Neural cell (in vitro differentiated cells): ENCODE data around the gene BAIAP2L1. TPM values are rescaled to one million over a fixed set of nuclear protein-coding genes. Genes with fewer than 3 reads are reported as not detected.
"Not testable (repeated sequence)": the region's sequence is repeated elsewhere in the genome, so short reads cannot be mapped to it uniquely, and the experiment has no call there.

ENCODE experiments used
- H2AFZ ChIP-seq: fragments of 200-600, 300-800 bp; sonication (generic), shearing (Covaris generic); 2 replicates; pipeline ENCODE4 v1.6.0; 2014; ENCODE audit warnings: low read depth, mild to moderate bottlenecking, antibody characterized with exemption, low read length, moderate library complexity
- H3F3A ChIP-seq: fragments of 200-600 bp; shearing (Covaris generic); 2 replicates; pipeline ENCODE4 v1.6.1; 2016; ENCODE audit warnings: mild to moderate bottlenecking, moderate library complexity, mixed read lengths, antibody characterized with exemption, low read length; ENCODE audit not compliant: insufficient read depth, poor library complexity, severe bottlenecking
- H3K27ac ChIP-seq: fragments of 200-600, 300-800 bp; sonication (generic), shearing (Covaris generic); 2 replicates; pipeline ENCODE4 v1.5.1; 2014; ENCODE audit warnings: mild to moderate bottlenecking, low read length, moderate library complexity
- H3K27me3 ChIP-seq: fragments of 300-800, 200-600 bp; sonication (generic), shearing (Covaris generic); 2 replicates; pipeline ENCODE4 v1.6.0; 2014; ENCODE audit warnings: mild to moderate bottlenecking, low read depth, low read length, moderate library complexity; ENCODE audit not compliant: insufficient read depth
- H3K36me3 ChIP-seq: fragments of 300-800, 200-600 bp; sonication (generic), shearing (Covaris generic); 2 replicates; pipeline ENCODE4 v1.5.1; 2014; ENCODE audit warnings: mild to moderate bottlenecking, antibody characterized with exemption, low read length, moderate library complexity; ENCODE audit not compliant: insufficient read depth
- H3K4me2 ChIP-seq: fragments of 300-800, 200-600 bp; sonication (generic), shearing (Covaris generic); 2 replicates; pipeline ENCODE4 v1.6.0; 2014; ENCODE audit warnings: mild to moderate bottlenecking, low read length
- H3K4me3 ChIP-seq: fragments of 300-800, 200-600 bp; sonication (generic), shearing (Covaris generic); 2 replicates; pipeline ENCODE4 v1.5.1; 2014; ENCODE audit warnings: mild to moderate bottlenecking, low read length, moderate library complexity
- H3K79me2 ChIP-seq: fragments of 200-600 bp; shearing (Covaris generic); replicated peaks from 2 replicates; pipeline ENCODE4 v1.6.0; 2014; ENCODE audit warnings: mild to moderate bottlenecking, low read length, moderate library complexity; ENCODE audit not compliant: insufficient read depth
- H3K9ac ChIP-seq: fragments of 300-800, 200-600 bp; sonication (generic), shearing (Covaris generic); 2 replicates; pipeline ENCODE4 v1.6.1; 2016; ENCODE audit warnings: mild to moderate bottlenecking, low read length, mixed read lengths
- H3K9me2 ChIP-seq: fragments of 200-600 bp; shearing (Covaris generic); 2 replicates; pipeline ENCODE4 v1.6.1; 2016; ENCODE audit warnings: mild to moderate bottlenecking, low read length, mixed read lengths; ENCODE audit not compliant: insufficient read depth
- H3K9me3 ChIP-seq: fragments of 200-600, 300-800 bp; sonication (generic), shearing (Covaris generic); 2 replicates; pipeline ENCODE4 v1.6.1; 2016; ENCODE audit warnings: mild to moderate bottlenecking, mixed run types, low read length, moderate library complexity, mixed read lengths
- H4K20me1 ChIP-seq: fragments of 200-600 bp; shearing (Covaris generic); 2 replicates; pipeline ENCODE4 v1.6.1; 2016; ENCODE audit warnings: mild to moderate bottlenecking, mixed run types; ENCODE audit not compliant: insufficient read depth
- EP300 ChIP-seq: fragments of 450-650 bp; conservative IDR thresholded peaks from 2 replicates; pipeline ENCODE4 v1.6.1; 2014; ENCODE audit warnings: antibody characterized with exemption, mild to moderate bottlenecking, moderate library complexity; ENCODE audit not compliant: poor library complexity, severe bottlenecking
- EZH2 ChIP-seq: fragments of 200-600, 300-800 bp; shearing (Covaris generic), sonication (generic); IDR thresholded peaks from 2 replicates; pipeline ENCODE4 v1.6.1; 2014; ENCODE audit warnings: antibody characterized with exemption, low read length, borderline replicate concordance, mild to moderate bottlenecking; ENCODE audit not compliant: insufficient read depth, poor library complexity, severe bottlenecking
- MXI1 ChIP-seq: fragments of 450-650 bp; conservative IDR thresholded peaks from 2 replicates; pipeline ENCODE4 v1.6.1; 2014; ENCODE audit warnings: antibody characterized with exemption, mild to moderate bottlenecking; ENCODE audit not compliant: poor library complexity, severe bottlenecking
- POLR2AphosphoS5 ChIP-seq: IDR thresholded peaks from 2 replicates; pipeline ENCODE4 v1.6.1; 2012
- RAD21 ChIP-seq: fragments of 450-650 bp; conservative IDR thresholded peaks from 2 replicates; pipeline ENCODE4 v1.6.1; 2014; ENCODE audit warnings: antibody characterized with exemption, mild to moderate bottlenecking, moderate library complexity
- SMC3 ChIP-seq: fragments of 450-650 bp; conservative IDR thresholded peaks from 2 replicates; pipeline ENCODE4 v1.6.1; 2014; ENCODE audit warnings: antibody characterized with exemption, mild to moderate bottlenecking, moderate library complexity; ENCODE audit not compliant: poor library complexity
- TAF1 ChIP-seq: IDR thresholded peaks from 2 replicates; pipeline ENCODE4 v1.6.1; 2012; ENCODE audit warnings: low read depth
- polyA plus RNA-seq: library from polyadenylated mRNA; depleted of rRNA; stranded (reverse); fragments of >200 nt; gene quantifications from 2 replicates; pipeline ENCODE4 v1.2.3, GENCODE V29; 2014
- TF ChIP-seq, protein P1 (sequence below): fragments of 450-650 bp; IDR thresholded peaks from 2 replicates; pipeline ENCODE4 v1.5.1; 2014; ENCODE audit warnings: antibody characterized with exemption, mild to moderate bottlenecking, moderate library complexity; ENCODE audit not compliant: poor library complexity, severe bottlenecking
- TF ChIP-seq, protein P2 (sequence below): IDR thresholded peaks from 2 replicates; pipeline ENCODE4 v1.6.1; 2012; ENCODE audit warnings: borderline replicate concordance

Gene BAIAP2L1
- polyA plus RNA-seq, 1 donor from 2014 or later: not detected

GRCh38 chr7:98408146-98408545 is 7.3 kb upstream of the BAIAP2L1 start:
- H2AFZ ChIP-seq, H3K79me2 ChIP-seq, H3K4me2 ChIP-seq, H3K36me3 ChIP-seq, H3K9me2 ChIP-seq, H3K9me3 ChIP-seq, H3K9ac ChIP-seq, H3K27me3 ChIP-seq, H4K20me1 ChIP-seq, H3K27ac ChIP-seq, H3F3A ChIP-seq, H3K4me3 ChIP-seq: not testable (repeated sequence)

DNA sequence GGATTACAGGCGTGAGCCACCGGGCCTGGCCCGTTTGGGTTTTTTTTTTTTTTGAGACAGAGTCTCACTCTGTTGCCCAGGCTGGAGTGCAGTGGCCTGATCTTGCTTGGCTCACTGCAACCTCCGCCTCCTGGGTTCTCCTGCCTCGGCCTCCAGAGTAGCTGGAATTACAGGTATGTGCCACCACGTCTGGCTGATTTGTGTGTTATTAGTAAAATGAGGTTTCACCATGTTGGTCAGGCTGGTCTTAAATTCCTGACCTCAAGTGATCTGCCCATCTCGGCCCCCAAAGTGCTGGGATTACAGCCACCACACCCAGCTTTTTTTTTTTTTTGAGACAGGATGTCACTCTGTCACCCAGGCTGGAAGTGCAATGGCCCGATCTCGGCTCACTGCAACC is 5.9 kb upstream of the BAIAP2L1 start:
- H3K9ac ChIP-seq: no peak overlapping the region

DNA sequence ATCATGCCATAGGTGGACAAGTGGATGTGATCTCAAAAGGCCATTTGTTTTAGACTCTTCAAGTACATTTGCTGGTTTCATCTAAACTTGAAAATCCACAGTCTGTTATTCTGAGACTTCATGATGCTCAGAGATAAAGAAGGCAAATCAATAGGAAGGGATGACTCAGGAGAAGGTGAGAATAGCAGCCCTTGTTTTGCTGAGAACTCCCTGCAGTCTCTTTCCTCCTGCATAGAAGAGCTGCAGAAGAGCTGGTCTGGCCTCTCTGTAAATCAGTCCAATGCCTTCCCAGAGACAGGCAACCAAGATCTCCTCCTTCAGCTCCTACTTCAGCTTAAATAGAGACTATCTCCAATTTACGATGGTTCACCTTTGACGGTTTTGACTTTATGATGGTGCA is 4.0 kb upstream of the BAIAP2L1 start:
- Histone ChIP-seq H3K27me3 (peaks cover 6% of the 10 kb centered on the region), H4K20me1 (no peaks in the 10 kb centered on the region), H2AFZ (no peak overlapping the region), H3K4me2 (no peak overlapping the region), H3K9me2 (no peaks in the 10 kb centered on the region), H3F3A (no peaks in the 10 kb centered on the region), H3K9me3 (no peaks in the 10 kb centered on the region), H3K4me3 (no peak overlapping the region), H3K27ac (no peak overlapping the region), H3K79me2 (no peaks in the 10 kb centered on the region), H3K9ac (no peak overlapping the region), H3K36me3 (no peaks in the 10 kb centered on the region)
- TF ChIP-seq POLR2AphosphoS5 (no peak), EP300 (no peak), EZH2 (no peak), SMC3 (no peak)
- TF ChIP-seq, protein P1, sequence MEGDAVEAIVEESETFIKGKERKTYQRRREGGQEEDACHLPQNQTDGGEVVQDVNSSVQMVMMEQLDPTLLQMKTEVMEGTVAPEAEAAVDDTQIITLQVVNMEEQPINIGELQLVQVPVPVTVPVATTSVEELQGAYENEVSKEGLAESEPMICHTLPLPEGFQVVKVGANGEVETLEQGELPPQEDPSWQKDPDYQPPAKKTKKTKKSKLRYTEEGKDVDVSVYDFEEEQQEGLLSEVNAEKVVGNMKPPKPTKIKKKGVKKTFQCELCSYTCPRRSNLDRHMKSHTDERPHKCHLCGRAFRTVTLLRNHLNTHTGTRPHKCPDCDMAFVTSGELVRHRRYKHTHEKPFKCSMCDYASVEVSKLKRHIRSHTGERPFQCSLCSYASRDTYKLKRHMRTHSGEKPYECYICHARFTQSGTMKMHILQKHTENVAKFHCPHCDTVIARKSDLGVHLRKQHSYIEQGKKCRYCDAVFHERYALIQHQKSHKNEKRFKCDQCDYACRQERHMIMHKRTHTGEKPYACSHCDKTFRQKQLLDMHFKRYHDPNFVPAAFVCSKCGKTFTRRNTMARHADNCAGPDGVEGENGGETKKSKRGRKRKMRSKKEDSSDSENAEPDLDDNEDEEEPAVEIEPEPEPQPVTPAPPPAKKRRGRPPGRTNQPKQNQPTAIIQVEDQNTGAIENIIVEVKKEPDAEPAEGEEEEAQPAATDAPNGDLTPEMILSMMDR: no peak
- TF ChIP-seq, protein P2, sequence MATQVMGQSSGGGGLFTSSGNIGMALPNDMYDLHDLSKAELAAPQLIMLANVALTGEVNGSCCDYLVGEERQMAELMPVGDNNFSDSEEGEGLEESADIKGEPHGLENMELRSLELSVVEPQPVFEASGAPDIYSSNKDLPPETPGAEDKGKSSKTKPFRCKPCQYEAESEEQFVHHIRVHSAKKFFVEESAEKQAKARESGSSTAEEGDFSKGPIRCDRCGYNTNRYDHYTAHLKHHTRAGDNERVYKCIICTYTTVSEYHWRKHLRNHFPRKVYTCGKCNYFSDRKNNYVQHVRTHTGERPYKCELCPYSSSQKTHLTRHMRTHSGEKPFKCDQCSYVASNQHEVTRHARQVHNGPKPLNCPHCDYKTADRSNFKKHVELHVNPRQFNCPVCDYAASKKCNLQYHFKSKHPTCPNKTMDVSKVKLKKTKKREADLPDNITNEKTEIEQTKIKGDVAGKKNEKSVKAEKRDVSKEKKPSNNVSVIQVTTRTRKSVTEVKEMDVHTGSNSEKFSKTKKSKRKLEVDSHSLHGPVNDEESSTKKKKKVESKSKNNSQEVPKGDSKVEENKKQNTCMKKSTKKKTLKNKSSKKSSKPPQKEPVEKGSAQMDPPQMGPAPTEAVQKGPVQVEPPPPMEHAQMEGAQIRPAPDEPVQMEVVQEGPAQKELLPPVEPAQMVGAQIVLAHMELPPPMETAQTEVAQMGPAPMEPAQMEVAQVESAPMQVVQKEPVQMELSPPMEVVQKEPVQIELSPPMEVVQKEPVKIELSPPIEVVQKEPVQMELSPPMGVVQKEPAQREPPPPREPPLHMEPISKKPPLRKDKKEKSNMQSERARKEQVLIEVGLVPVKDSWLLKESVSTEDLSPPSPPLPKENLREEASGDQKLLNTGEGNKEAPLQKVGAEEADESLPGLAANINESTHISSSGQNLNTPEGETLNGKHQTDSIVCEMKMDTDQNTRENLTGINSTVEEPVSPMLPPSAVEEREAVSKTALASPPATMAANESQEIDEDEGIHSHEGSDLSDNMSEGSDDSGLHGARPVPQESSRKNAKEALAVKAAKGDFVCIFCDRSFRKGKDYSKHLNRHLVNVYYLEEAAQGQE: no peak

More for the DNA sequence above, 5.9 kb upstream of the BAIAP2L1 start:
- Histone ChIP-seq H3K9me2 (no peaks in the 10 kb centered on the region), H2AFZ (no peak overlapping the region), H3K79me2 (no peaks in the 10 kb centered on the region), H3K4me2 (no peak overlapping the region), H3K9me3 (no peaks in the 10 kb centered on the region), H3F3A (no peaks in the 10 kb centered on the region), H3K27ac (no peak overlapping the region), H3K27me3 (no peaks in the 10 kb centered on the region), H4K20me1 (no peaks in the 10 kb centered on the region), H3K4me3 (no peak overlapping the region), H3K36me3 (no peaks in the 10 kb centered on the region)
- no peak for TF ChIP-seq EZH2
- TF ChIP-seq, protein P1: no peak
- TF ChIP-seq SMC3: no peak
- TF ChIP-seq EP300: no peak
- TF ChIP-seq, protein P2: no peak
- TF ChIP-seq TAF1: no peak
- no peak for TF ChIP-seq POLR2AphosphoS5
- no peak for TF ChIP-seq RAD21
- TF ChIP-seq MXI1: no peak
